Measurements from ENCODE around the gene WT1.

GRCh38 chr11:32420937-32421901 is 14.1 kb downstream of the WT1 start:
- no peak for TF ChIP-seq CTCF (conservative IDR thresholded peaks at IDR 0.05 in 1 of 2, IDR thresholded peaks at IDR 0.05 in 1 of 2; ENCODE audit: extremely low read depth in 1 of 2, insufficient read depth in 1 of 2, low read depth in 1 of 2, low read length in 2 of 2)
- TF ChIP-seq EZH2 (IDR thresholded peaks at IDR 0.05; ENCODE audit: borderline replicate concordance, low read length), result no peak

All from mammary epithelial cell (primary cell).